Ovary (tissue), 9 donors: ENCODE results near the gene FRMD3. TPM values are rescaled to one million over a fixed set of nuclear protein-coding genes. Genes with fewer than 3 reads are reported as not detected.
"Not testable (repeated sequence)": the region's sequence is repeated elsewhere in the genome, so short reads cannot be mapped to it uniquely, and the experiment has no call there.

Experiments
- DNase-seq, 5 donors: peaks; one replicate each; pipeline ENCODE4 v3.0.0-alpha.2; 2019 to 2020
- H3K27ac ChIP-seq, 2 donors: fragments of 200-600 bp; one replicate each; pipeline versions ENCODE4 v1.5.1 to v1.8.0; 2019 to 2022
- H3K27me3 ChIP-seq: fragments of 200-600 bp; one replicate; pipeline ENCODE4 v1.8.0; 2022
- H3K36me3 ChIP-seq: fragments of 200-600 bp; sonication (generic); one replicate; pipeline ENCODE4 v1.5.1; 2019
- H3K4me1 ChIP-seq: one replicate; pipeline ENCODE4 v1.8.1; 2013; ENCODE audit warnings: mild to moderate bottlenecking, moderate library complexity; ENCODE audit not compliant: insufficient read depth
- H3K4me3 ChIP-seq: fragments of 200-600 bp; sonication (generic); one replicate; pipeline ENCODE4 v1.5.1; 2017
- H3K9me3 ChIP-seq, 2 donors: fragments of 200-600 bp in 1 of 2; sonication (generic) in 1 of 2; one replicate each; pipeline versions ENCODE4 v1.5.1 to v1.8.1; 2013 to 2019; ENCODE audit warnings: mild to moderate bottlenecking in 1 of 2, moderate library complexity in 1 of 2
- EP300 ChIP-seq: sonication (generic); formaldehyde crosslinking; IDR thresholded peaks from one replicate; pipeline ENCODE4 v1.6.1; 2017; ENCODE audit warnings: antibody characterized with exemption
- POLR2A ChIP-seq: fragments of 450-650 bp; IDR thresholded peaks from one replicate; pipeline ENCODE4 v1.6.1; 2017; ENCODE audit warnings: antibody characterized with exemption, mild to moderate bottlenecking, moderate library complexity
- WGBS, 3 donors: extraction: QIAGEN DNeasy Blood & Tissue Kit in 1 of 3; methylation state at CpG; one replicate each; pipeline versions ENCODE4 v1.1.5 to v1.1.7; 2013 to 2017; 5-methylcytosine and 5-hydroxymethylcytosine counted together
- intact Hi-C, 4 donors: fragments of 100-400 bp; cut with DNase I; formaldehyde crosslinking; loops; one replicate each; pipeline versions ENCODE4 v1.11.0 to v1.15.1; 2022 to 2023
- polyA plus RNA-seq, 2 donors: library from polyadenylated mRNA; stranded (reverse); fragments of 200-250 nt in 1 of 2; fragments of 350-450 nt in 1 of 2; fragmentation: Illumina TruSeq in 1 of 2; extraction: RNeasy Lipid Tissue Mini Kit (QIAGEN cat#74804) in 1 of 2; gene quantifications; one replicate each; pipeline ENCODE4 v1.2.3, GENCODE V29; 2013 to 2014
- total RNA-seq, 7 donors: library from RNA; depleted of rRNA in 2 of 7; stranded (reverse); fragments of >200 nt in 2 of 7; fragmentation: NEBNext Ultra II Directional in 3 of 7; extraction: Animal tissue kit (Norgen Biotek cat#: 25700) in 3 of 7; gene quantifications; one replicate each; pipeline versions ENCODE4 v1.1.0 to v1.2.4, GENCODE V29; 2016 to 2023
- TF ChIP-seq, protein P1 (sequence below), 3 donors: fragments of 450-650 bp in 2 of 3; fragments of 200-600 bp in 1 of 3; IDR thresholded peaks; one replicate each; pipeline versions ENCODE4 v1.5.1 to v1.8.0; 2016 to 2022; ENCODE audit warnings: antibody characterized with exemption in 3 of 3, mild to moderate bottlenecking in 1 of 3
- donor health status: DM: no; HTN: no; CAD: no; lungs with moderate emphysema.
- donor health status: DM: no; HTN: no; CAD: no.
- donor health status: Bipolar disorder and iron deficiency.
- donor health status: DM: yes; HTN: yes; CAD: no.
- donor health status: DM: no; HTN: no; CAD: no.
- donor health status: DM: yes; HTN: yes; CAD: no.

FRMD3 gene
- total and polyA plus RNA-seq, 9 donors: 0.83 to 9.1 (median 4.2) TPM

DNA sequence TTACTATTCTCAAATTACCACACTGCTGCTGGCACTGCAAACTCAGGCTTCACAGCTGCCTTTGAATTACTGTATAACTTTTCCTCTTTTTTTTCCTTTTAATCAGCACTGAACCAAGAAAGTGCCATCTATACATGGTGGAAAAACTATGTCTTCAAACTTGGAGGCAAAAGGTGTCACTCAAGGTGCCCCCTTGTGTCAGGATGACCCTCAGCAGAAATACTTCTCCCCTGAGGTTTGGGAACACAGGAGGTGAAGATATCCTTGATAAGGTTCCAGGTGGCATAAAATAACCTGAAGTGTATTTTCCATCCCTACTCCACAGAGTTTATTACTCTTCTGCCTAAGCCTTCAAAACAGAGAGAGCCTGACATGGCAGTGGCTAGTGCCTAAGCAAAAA lies 14.5 kb downstream of the FRMD3 start:
- H3K27ac ChIP-seq: no peak overlapping the region
- H3K4me3 ChIP-seq: no peak overlapping the region
- no peaks in the 10 kb centered on the region for H3K4me1 ChIP-seq
- H3K27me3 ChIP-seq: no peaks in the 10 kb centered on the region
- no peaks in the 10 kb centered on the region for H3K36me3 ChIP-seq
- TF ChIP-seq EP300: no peak
- TF ChIP-seq POLR2A: no peak
- TF ChIP-seq, protein P1, sequence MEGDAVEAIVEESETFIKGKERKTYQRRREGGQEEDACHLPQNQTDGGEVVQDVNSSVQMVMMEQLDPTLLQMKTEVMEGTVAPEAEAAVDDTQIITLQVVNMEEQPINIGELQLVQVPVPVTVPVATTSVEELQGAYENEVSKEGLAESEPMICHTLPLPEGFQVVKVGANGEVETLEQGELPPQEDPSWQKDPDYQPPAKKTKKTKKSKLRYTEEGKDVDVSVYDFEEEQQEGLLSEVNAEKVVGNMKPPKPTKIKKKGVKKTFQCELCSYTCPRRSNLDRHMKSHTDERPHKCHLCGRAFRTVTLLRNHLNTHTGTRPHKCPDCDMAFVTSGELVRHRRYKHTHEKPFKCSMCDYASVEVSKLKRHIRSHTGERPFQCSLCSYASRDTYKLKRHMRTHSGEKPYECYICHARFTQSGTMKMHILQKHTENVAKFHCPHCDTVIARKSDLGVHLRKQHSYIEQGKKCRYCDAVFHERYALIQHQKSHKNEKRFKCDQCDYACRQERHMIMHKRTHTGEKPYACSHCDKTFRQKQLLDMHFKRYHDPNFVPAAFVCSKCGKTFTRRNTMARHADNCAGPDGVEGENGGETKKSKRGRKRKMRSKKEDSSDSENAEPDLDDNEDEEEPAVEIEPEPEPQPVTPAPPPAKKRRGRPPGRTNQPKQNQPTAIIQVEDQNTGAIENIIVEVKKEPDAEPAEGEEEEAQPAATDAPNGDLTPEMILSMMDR (IDR thresholded peaks at IDR 0.05): no peak
- DNase-seq: no peak
- H3K9me3 ChIP-seq: no peaks in the 10 kb centered on the region
- intact Hi-C loops: no loop called here

DNA sequence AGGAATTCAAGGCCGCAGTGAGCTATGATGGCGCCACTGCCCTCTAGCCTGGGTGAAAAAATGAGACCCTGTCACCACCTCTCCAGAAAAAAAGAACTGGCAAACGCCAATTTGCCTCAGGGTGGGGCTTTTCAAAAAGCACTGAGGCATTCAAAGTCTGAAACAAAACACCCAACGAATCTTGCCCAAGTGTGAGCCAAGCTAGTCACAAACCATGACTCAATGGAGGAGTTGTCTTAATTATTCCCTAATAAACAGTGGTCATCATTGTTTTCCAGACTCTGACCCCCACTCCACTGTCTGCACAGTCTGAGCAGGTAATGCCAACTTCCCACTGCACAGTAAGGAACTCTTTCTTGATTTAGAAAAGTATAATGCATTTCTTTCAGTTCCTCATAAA lies 16.8 kb downstream of the FRMD3 start:
- no peak for DNase-seq
- Histone ChIP-seq H3K27ac (no peak overlapping the region), H3K9me3 (no peaks in the 10 kb centered on the region), H3K27me3 (no peaks in the 10 kb centered on the region), H3K4me3 (no peak overlapping the region), H3K36me3 (no peaks in the 10 kb centered on the region), H3K4me1 (no peaks in the 10 kb centered on the region)
- intact Hi-C loops: no loop called here
- 87 to 92% (median 88%) methylated on average over 4 of the region's 4 CpGs for WGBS, 3 donors
- TF ChIP-seq EP300 (no peak), POLR2A (no peak)
- TF ChIP-seq, protein P1 (IDR thresholded peaks at IDR 0.05): no peak

DNA sequence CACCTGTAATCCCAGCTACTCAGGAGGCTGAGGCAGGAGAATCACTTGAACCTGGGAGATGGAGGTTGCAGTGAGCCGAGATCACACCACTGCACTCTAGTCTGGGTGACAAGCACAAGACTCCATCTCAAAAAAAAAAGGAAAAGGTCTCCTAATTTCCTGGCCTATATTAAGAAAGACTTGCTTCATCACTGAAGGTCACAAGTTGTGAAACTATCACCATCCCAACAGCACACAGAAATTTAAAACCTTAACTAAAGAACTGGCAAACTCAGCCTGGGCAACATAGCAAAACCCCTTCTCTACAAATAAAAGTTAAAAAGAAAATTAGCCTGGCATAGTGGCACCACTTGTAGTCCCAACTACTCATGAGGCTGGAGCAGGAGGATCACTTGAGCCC lies 17.2 kb downstream of the FRMD3 start:
- 96 to 100% (median 97%) methylated on average over 1 of the region's 1 CpG for WGBS, 3 donors
- Histone ChIP-seq H3K4me3 (no peak overlapping the region), H3K27ac (no peak overlapping the region), H3K36me3 (no peaks in the 10 kb centered on the region), H3K9me3 (no peaks in the 10 kb centered on the region), H3K27me3 (no peaks in the 10 kb centered on the region), H3K4me1 (no peaks in the 10 kb centered on the region)
- no peak for DNase-seq
- no peak for TF ChIP-seq EP300
- TF ChIP-seq, protein P1 (IDR thresholded peaks at IDR 0.05): no peak
- TF ChIP-seq POLR2A: no peak
- intact Hi-C loops: no loop called here

DNA sequence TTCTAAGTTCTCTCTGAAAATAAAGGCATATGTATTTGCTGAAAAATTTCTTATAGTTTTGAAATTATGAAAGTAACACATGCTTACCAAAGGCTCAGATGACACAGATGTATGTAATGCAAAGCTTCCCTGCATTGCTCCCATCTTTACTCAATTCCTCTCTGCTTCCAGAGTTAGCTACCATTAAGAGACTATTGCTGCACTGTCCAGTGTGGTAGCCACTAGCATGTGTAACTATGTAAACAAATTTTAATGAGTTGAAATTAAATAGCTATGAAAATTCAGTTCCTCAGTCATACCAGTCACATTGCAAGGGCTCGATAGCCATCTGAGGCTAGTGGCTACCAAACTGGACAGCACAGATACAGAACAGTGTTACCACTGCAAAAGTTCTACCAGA lies 17.9 kb downstream of the FRMD3 start:
- Histone ChIP-seq H3K27me3 (no peaks in the 10 kb centered on the region), H3K9me3 (no peaks in the 10 kb centered on the region), H3K4me1 (no peaks in the 10 kb centered on the region), H3K27ac (no peak overlapping the region), H3K36me3 (no peaks in the 10 kb centered on the region), H3K4me3 (no peak overlapping the region)
- DNase-seq: no peak
- intact Hi-C loops: no loop called here
- WGBS, 3 donors: 91 to 100% (median 96%) methylated on average over 1 of the region's 1 CpG
- TF ChIP-seq EP300 (no peak), POLR2A (no peak)
- TF ChIP-seq, protein P1 (IDR thresholded peaks at IDR 0.05): no peak

DNA sequence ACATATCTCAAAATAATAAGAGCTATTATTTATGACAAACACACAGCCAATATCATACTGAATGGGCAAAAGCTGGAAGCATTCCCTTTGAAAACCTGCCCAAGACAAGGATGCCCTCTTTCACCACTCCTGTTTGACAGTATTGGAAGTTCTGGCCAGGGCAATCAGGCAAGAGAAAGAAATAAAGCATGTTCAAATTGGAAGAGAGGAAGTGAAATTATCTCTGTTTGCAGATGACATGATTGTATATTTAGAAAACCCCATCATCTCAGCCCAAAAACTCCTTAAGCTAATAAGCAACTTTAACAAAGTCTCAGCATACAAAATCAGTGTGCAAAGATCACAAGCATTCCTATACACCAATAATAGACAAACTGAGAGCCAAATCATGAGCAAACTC lies 20.2 kb downstream of the FRMD3 start:
- intact Hi-C loops, H3K27me3 ChIP-seq, H3K9me3 ChIP-seq, H3K36me3 ChIP-seq, H3K4me1 ChIP-seq, H3K4me3 ChIP-seq, DNase-seq, H3K27ac ChIP-seq: not testable (repeated sequence)
